Left lung (tissue), 10 donors: ENCODE measurements around the gene AFAP1L1. TPM values are rescaled to one million over a fixed set of nuclear protein-coding genes. Genes with fewer than 3 reads are reported as not detected.

ENCODE experiments used
- ATAC-seq: fragments of 200-7000 bp; cut with Tn5 transposase; one replicate; pipeline ENCODE4 v1.9.1; 2020; ENCODE audit warnings: moderate library complexity
- DNase-seq, 4 donors: peaks; one replicate each; pipeline ENCODE4 v3.0.0-alpha.2; 2013 to 2020
- H3K27ac ChIP-seq, 2 donors: fragments of 200-600 bp; sonication (generic) in 1 of 2; one replicate each; pipeline versions ENCODE4 v1.5.0 to v1.8.0; 2020 to 2021
- H3K27me3 ChIP-seq, 2 donors: fragments of 200-600 bp; sonication (generic) in 1 of 2; one replicate each; pipeline versions ENCODE4 v1.5.0 to v1.8.0; 2020 to 2021
- H3K36me3 ChIP-seq, 2 donors: fragments of 200-600 bp; sonication (generic) in 1 of 2; one replicate each; pipeline versions ENCODE4 v1.5.0 to v1.8.0; 2020 to 2021
- H3K4me1 ChIP-seq, 2 donors: fragments of 200-600 bp; one replicate each; pipeline ENCODE4 v1.8.0; 2021
- H3K4me3 ChIP-seq, 2 donors: fragments of 200-600 bp; sonication (generic) in 1 of 2; one replicate each; pipeline versions ENCODE4 v1.5.0 to v1.8.0; 2020 to 2021; ENCODE audit warnings: mild to moderate bottlenecking in 1 of 2
- H3K9me3 ChIP-seq, 2 donors: fragments of 200-600 bp; sonication (generic) in 1 of 2; one replicate each; pipeline versions ENCODE4 v1.5.0 to v1.8.0; 2020 to 2021
- intact Hi-C, 2 donors: fragments of 100-400 bp; cut with DNase I; formaldehyde crosslinking; loops; one replicate each; pipeline versions ENCODE4 v1.11.2 to v1.14.2; 2022
- polyA plus RNA-seq, 6 donors: library from polyadenylated mRNA; unstranded; fragments of 120-200 nt; gene quantifications; one replicate each; pipeline ENCODE4 v1.2.1, GENCODE V29; 2013; ENCODE audit not compliant: insufficient read length in 6 of 6
- total RNA-seq, 2 donors: library from RNA; stranded (reverse); fragmentation: NEBNext Ultra II Directional; extraction: Animal tissue kit (Norgen Biotek cat#: 25700); gene quantifications; one replicate each; pipeline ENCODE4 v1.2.1, GENCODE V29; 2021
- TF ChIP-seq, protein P1 (sequence below), 2 donors: fragments of 200-600 bp; sonication (generic) in 1 of 2; IDR thresholded peaks; one replicate each; pipeline versions ENCODE4 v1.5.0 to v1.8.0; 2021; ENCODE audit warnings: antibody characterized with exemption in 2 of 2
- donor health status: DM: no; HTN: yes; CAD: no.
- donor health status: DM: no; HTN: no; CAD: no.

The AFAP1L1 gene
- total and polyA plus RNA-seq, 8 donors = 14.2 to 46.6 (median 40.6) TPM

- H3K27ac ChIP-seq = peak overlapping the region in 1 of 2 donors; percentile 11
- intact Hi-C loops = loop anchor here in 1 of 2 donors (5.0 kb wide), 1 partner anchor 85 kb away; the partner anchor contains the start of gene ABLIM3
- TF ChIP-seq, protein P1, sequence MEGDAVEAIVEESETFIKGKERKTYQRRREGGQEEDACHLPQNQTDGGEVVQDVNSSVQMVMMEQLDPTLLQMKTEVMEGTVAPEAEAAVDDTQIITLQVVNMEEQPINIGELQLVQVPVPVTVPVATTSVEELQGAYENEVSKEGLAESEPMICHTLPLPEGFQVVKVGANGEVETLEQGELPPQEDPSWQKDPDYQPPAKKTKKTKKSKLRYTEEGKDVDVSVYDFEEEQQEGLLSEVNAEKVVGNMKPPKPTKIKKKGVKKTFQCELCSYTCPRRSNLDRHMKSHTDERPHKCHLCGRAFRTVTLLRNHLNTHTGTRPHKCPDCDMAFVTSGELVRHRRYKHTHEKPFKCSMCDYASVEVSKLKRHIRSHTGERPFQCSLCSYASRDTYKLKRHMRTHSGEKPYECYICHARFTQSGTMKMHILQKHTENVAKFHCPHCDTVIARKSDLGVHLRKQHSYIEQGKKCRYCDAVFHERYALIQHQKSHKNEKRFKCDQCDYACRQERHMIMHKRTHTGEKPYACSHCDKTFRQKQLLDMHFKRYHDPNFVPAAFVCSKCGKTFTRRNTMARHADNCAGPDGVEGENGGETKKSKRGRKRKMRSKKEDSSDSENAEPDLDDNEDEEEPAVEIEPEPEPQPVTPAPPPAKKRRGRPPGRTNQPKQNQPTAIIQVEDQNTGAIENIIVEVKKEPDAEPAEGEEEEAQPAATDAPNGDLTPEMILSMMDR (IDR thresholded peaks at IDR 0.05) = no peak
These were observed 44.4 kb upstream of the AFAP1L1 start for GRCh38 chr5:149227168-149227826.

DNA sequence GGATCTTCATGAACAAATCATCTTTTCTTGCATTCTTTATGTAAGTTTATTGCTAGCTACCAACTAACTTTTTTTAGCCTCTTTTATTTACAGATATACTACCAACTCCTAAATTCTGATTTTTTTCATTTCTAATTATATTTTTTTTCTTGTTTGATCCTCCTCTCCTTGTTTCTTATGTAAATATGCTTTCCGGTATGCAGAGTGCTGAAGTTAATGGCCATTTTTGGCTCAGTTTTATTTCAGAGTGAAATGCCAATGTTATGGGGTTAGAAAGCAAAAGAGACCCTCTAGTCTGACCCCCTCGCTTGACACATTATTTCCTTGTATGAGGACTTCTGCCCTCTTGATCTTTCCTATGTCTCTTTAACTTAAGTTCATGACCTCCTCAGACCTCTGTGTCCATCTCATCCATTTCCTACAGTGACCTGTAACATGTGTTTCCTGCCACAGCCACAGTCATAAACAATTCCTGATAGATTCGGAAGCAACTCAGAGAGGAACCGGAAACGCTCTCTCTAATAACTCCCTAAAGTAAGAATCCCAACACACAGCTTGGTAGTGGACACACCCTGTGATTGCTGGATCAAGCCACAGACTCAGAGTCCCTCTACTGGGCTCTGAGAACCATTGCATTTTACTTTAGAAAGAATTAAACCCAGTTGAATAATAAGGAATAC lies 42.9 kb upstream of the AFAP1L1 start:
- Histone ChIP-seq H3K27me3 (no peaks in the 10 kb centered on the region), H3K4me3 (no peak overlapping the region), H3K9me3 (no peaks in the 10 kb centered on the region), H3K27ac (peak overlapping the region in 1 of 2 donors; percentile 18), H3K4me1 (peaks cover 6 to 27% of the 10 kb centered on the region in 2 donors), H3K36me3 (peaks cover 0 to 6% of the 10 kb centered on the region in 2 donors)
- TF ChIP-seq, protein P1 (IDR thresholded peaks at IDR 0.05) = peak; percentile 68 to 74
- intact Hi-C loops = loop anchor here in 1 of 2 donors (5.0 kb wide), 1 partner anchor 86 kb away; the partner anchor contains the start of gene ABLIM3
- peak; percentile 99 for ATAC-seq
- peak in 2 of 4 donors; percentile 65 to 88 for DNase-seq

More at GRCh38 chr5:149227168-149227826, 44.4 kb upstream of the AFAP1L1 start:
- Histone ChIP-seq H3K27me3 (no peaks in the 10 kb centered on the region), H3K9me3 (no peaks in the 10 kb centered on the region), H3K4me3 (no peak overlapping the region), H3K36me3 (no peaks in the 10 kb centered on the region), H3K4me1 (peaks cover 6 to 37% of the 10 kb centered on the region in 2 donors)
- no peak for DNase-seq
- ATAC-seq = no peak

- Histone ChIP-seq H3K36me3 (peaks cover 0 to 13% of the 10 kb centered on the region in 2 donors), H3K4me3 (no peak overlapping the region), H3K4me1 (peaks cover 6 to 27% of the 10 kb centered on the region in 2 donors), H3K9me3 (no peaks in the 10 kb centered on the region), H3K27me3 (no peaks in the 10 kb centered on the region), H3K27ac (peak overlapping the region in 1 of 2 donors; percentile 55)
- intact Hi-C loops = loop anchor here in 1 of 2 donors (5.0 kb wide), 1 partner anchor 87 kb away; the partner anchor contains the start of gene ABLIM3
- TF ChIP-seq, protein P1 (IDR thresholded peaks at IDR 0.05) = no peak
- no peak for DNase-seq
- no peak for ATAC-seq
These were observed 42.2 kb upstream of the AFAP1L1 start for GRCh38 chr5:149229298-149229937.

DNA sequence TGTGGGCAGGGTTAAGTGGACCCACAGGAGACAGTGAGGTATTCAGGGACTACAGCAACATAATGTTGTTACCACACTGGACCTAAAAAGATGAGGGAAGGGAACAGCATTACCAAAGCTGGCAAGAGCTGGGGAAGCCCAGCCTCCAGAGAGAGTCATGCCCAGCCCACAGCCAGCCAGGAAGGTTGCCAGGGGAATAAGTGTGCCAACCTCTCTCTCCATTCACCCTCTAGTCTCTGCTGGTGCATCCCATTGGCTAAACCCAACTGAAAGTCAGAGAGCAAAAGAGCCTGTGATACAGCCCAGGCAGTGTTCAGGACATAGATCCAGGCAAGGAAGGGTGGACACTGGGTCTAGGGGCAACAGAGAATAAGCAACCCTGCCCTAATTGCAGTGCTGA lies 35.8 kb upstream of the AFAP1L1 start:
- H3K4me1 ChIP-seq = peaks cover 0 to 4% of the 10 kb centered on the region in 2 donors
- DNase-seq (no peak), ATAC-seq (no peak)
- no peaks in the 10 kb centered on the region for H3K9me3 ChIP-seq
- intact Hi-C loops = no loop called here
- H3K36me3 ChIP-seq = peaks cover 0 to 16% of the 10 kb centered on the region in 2 donors
- no peak overlapping the region for H3K27ac ChIP-seq
- TF ChIP-seq, protein P1 (IDR thresholded peaks at IDR 0.05) = no peak
- H3K27me3 ChIP-seq = no peaks in the 10 kb centered on the region
- H3K4me3 ChIP-seq = no peak overlapping the region
